SK-N-SH treated with all-trans-retinoic acid at 6 μM for 48 hours (cell line): ENCODE results near the gene CDK6.
"Not testable (repeated sequence)": the region's sequence is repeated elsewhere in the genome, so short reads cannot be mapped to it uniquely, and the experiment has no call there.

Source experiments
- ARNTL ChIP-seq: fragments of 450-650 bp; formaldehyde crosslinking; IDR thresholded peaks from 2 replicates; pipeline ENCODE4 v1.5.0; 2020; ENCODE audit warnings: low read depth, mild to moderate bottlenecking, moderate library complexity, borderline replicate concordance
- CREB5 ChIP-seq: fragments of 250-450 bp; sonication (Bioruptor Pico); IDR thresholded peaks from 2 replicates; pipeline ENCODE4 v1.5.1; 2020; ENCODE audit warnings: low read depth, mild to moderate bottlenecking, moderate library complexity
- ESRRG ChIP-seq: fragments of 250-450 bp; sonication (Bioruptor Pico); IDR thresholded peaks from 2 replicates; pipeline ENCODE4 v1.6.1; 2021; ENCODE audit warnings: mild to moderate bottlenecking
- ISL1 ChIP-seq: fragments of 250-450 bp; sonication (Bioruptor Pico); IDR thresholded peaks from 2 replicates; pipeline ENCODE4 v2.1.2; 2022; ENCODE audit warnings: mild to moderate bottlenecking, moderate library complexity
- ZFP3 ChIP-seq: fragments of 250-450 bp; sonication (Bioruptor Pico); IDR thresholded peaks from 2 replicates; pipeline ENCODE4 v1.5.0; 2020; ENCODE audit warnings: mild to moderate bottlenecking, moderate library complexity
- ZNF70 ChIP-seq: fragments of 450-650 bp; formaldehyde crosslinking; IDR thresholded peaks from 2 replicates; pipeline ENCODE4 v1.5.0; 2020; ENCODE audit warnings: mild to moderate bottlenecking, moderate library complexity
- TF ChIP-seq, protein P1 (sequence below): fragments of 250-450 bp; sonication (Bioruptor Pico); IDR thresholded peaks from 2 replicates; pipeline ENCODE4 v1.8.0; 2020; ENCODE audit warnings: mild to moderate bottlenecking, moderate library complexity, borderline replicate concordance

DNA sequence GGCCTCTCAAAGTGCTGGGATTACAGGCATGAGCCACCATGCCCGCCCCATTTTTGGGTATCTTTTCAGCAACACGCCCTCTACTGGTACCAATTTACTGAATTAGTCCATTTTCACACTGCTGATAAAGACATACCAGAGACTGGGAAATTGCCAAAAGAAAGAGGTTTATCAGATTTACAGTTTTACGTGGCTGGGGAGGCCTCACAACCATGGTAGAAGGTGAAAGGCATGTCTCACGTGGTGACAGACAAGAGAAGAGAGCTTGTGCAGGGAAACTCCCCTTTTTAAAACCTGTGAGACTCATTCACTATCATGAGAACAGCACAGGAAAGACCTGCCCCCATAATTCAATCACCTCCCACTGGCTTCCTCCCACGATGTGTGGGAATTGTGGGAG is 27.8 kb upstream of the CDK6 start:
- TF ChIP-seq, protein P1, sequence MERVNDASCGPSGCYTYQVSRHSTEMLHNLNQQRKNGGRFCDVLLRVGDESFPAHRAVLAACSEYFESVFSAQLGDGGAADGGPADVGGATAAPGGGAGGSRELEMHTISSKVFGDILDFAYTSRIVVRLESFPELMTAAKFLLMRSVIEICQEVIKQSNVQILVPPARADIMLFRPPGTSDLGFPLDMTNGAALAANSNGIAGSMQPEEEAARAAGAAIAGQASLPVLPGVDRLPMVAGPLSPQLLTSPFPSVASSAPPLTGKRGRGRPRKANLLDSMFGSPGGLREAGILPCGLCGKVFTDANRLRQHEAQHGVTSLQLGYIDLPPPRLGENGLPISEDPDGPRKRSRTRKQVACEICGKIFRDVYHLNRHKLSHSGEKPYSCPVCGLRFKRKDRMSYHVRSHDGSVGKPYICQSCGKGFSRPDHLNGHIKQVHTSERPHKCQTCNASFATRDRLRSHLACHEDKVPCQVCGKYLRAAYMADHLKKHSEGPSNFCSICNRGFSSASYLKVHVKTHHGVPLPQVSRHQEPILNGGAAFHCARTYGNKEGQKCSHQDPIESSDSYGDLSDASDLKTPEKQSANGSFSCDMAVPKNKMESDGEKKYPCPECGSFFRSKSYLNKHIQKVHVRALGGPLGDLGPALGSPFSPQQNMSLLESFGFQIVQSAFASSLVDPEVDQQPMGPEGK (CRISPR knock-in tag) = not testable (repeated sequence)
- not testable (repeated sequence) for TF ChIP-seq ZFP3 (CRISPR knock-in tag); ZNF70; ESRRG (CRISPR knock-in tag); ARNTL (CRISPR knock-in tag); ISL1; CREB5 (CRISPR knock-in tag)
